GM12878 (cell line): ENCODE data around the gene MAD1L1. TPM values are rescaled to one million over a fixed set of nuclear protein-coding genes. Genes with fewer than 3 reads are reported as not detected.

Experiments used
- BMI1 ChIP-seq: fragments of 450-650 bp; IDR thresholded peaks from 2 replicates; pipeline ENCODE4 v1.6.1; 2016; ENCODE audit warnings: mild to moderate bottlenecking, moderate library complexity, borderline replicate concordance
- CEBPB ChIP-seq, 2 experiments: fragments of 150-350 bp in 1 of 2; IDR thresholded peaks; 2 replicates each; pipeline ENCODE4 v1.6.1; 2012 to 2014; ENCODE audit warnings: low read depth in 2 of 2, low read length in 2 of 2, borderline replicate concordance in 1 of 2, inconsistent platforms in 1 of 2
- CHD4 ChIP-seq: fragments of 200-600 bp; sonication (generic); IDR thresholded peaks from 2 replicates; pipeline ENCODE4 v1.6.1; 2016; ENCODE audit warnings: mild to moderate bottlenecking
- E2F4 ChIP-seq: IDR thresholded peaks from 2 replicates; pipeline ENCODE4 v1.6.1; 2012; ENCODE audit warnings: low read depth, low read length, improper control_type of control experiment
- E2F8 ChIP-seq: fragments of 450-650 bp; IDR thresholded peaks from 2 replicates; pipeline ENCODE4 v1.6.1; 2018; ENCODE audit warnings: mild to moderate bottlenecking, low read depth, moderate library complexity; ENCODE audit not compliant: partially characterized antibody
- EP300 ChIP-seq, 2 experiments: fragments of 150-350 bp in 1 of 2; IDR thresholded peaks; 2 replicates each; pipeline ENCODE4 v1.6.1; 2011 to 2012; ENCODE audit warnings: low read depth in 2 of 2, low read length in 2 of 2, borderline replicate concordance in 1 of 2, improper control_type of control experiment in 1 of 2, inconsistent platforms in 1 of 2; ENCODE audit not compliant: control insufficient read depth in 1 of 2
- KAT2A ChIP-seq: conservative IDR thresholded peaks from 2 replicates; pipeline ENCODE4 v1.6.1; 2011; ENCODE audit warnings: low read depth, low read length; ENCODE audit not compliant: control insufficient read depth
- TAF1 ChIP-seq: IDR thresholded peaks from 2 replicates; pipeline ENCODE4 v1.6.1; 2011; ENCODE audit warnings: mild to moderate bottlenecking, low read depth, low read length, borderline replicate concordance
- ZBED1 ChIP-seq: IDR thresholded peaks from 2 replicates; pipeline ENCODE4 v1.6.1; 2016; ENCODE audit warnings: borderline replicate concordance
- ZBTB11 ChIP-seq: fragments of 450-650 bp; formaldehyde crosslinking; IDR thresholded peaks from 2 replicates; pipeline ENCODE4 v1.5.0; 2022; ENCODE audit warnings: mild to moderate bottlenecking, missing genetic modification characterization
- polyA plus RNA-seq, 11 experiments: library from polyadenylated mRNA; depleted of rRNA in 4 of 11; unstranded in 6 of 11; stranded (reverse) in 5 of 11; fragments of >200 nt; fragmentation: Nextera tagmentation in 4 of 11; fragmentation: Illumina TruSeq in 1 of 11; extraction: Ambion mirVana in 4 of 11; extraction: Trizol in 1 of 11; gene quantifications; 1 replicate in 1 of 11; 2 replicates in 10 of 11; pipeline versions ENCODE4 v1.2.1 to v1.2.3, GENCODE V29; 2011 to 2016; ENCODE audit warnings: inconsistent platforms in 2 of 11, missing spikeins in 2 of 11, low read depth in 1 of 11
- total RNA-seq, 4 experiments: library from RNA; depleted of rRNA in 3 of 4; stranded (reverse); fragments of >200 nt in 3 of 4; fragmentation: Illumina TruSeq in 1 of 4; extraction: Trizol in 1 of 4; gene quantifications; 2 replicates each; pipeline versions ENCODE4 v1.2.1 to v1.2.3, GENCODE V29; 2013 to 2021

Gene MAD1L1
- total and polyA plus RNA-seq, 10 of the 15 experiments (the other 5 are each of a cell fraction or from before 2014, with no cell fraction given): 2.2 to 76.8 (median 38.3) TPM

- no peak for TF ChIP-seq E2F8
- no peak for TF ChIP-seq KAT2A
- TF ChIP-seq BMI1: no peak
- TF ChIP-seq TAF1: no peak
- no peak for TF ChIP-seq CEBPB (IDR thresholded peaks at IDR 0.05; ENCODE audit: borderline replicate concordance in 1 of 2, low read depth in 2 of 2, low read length in 2 of 2)
- no peak for TF ChIP-seq EP300 (IDR thresholded peaks at IDR 0.05; ENCODE audit: borderline replicate concordance in 1 of 2, control insufficient read depth in 1 of 2, low read depth in 2 of 2, low read length in 2 of 2)
- no peak for TF ChIP-seq ZBTB11
- TF ChIP-seq ZBED1: no peak
- no peak for TF ChIP-seq E2F4
- no peak for TF ChIP-seq CHD4
Measured at GRCh38 chr7:2211926-2212325, 20.8 kb downstream of the MAD1L1 start (continued).
